G401.6 (cell line): ENCODE results near the gene GRAMD1A.
"Not testable (repeated sequence)": the region's sequence is repeated elsewhere in the genome, so short reads cannot be mapped to it uniquely, and the experiment has no call there.

ENCODE experiments used
- FAIRE-seq: peaks from 2 replicates; lab custom pipeline; 2012; peaks lifted over from hg19 to GRCh38; lab: Jason Lieb, UNC

GRAMD1A gene

DNA sequence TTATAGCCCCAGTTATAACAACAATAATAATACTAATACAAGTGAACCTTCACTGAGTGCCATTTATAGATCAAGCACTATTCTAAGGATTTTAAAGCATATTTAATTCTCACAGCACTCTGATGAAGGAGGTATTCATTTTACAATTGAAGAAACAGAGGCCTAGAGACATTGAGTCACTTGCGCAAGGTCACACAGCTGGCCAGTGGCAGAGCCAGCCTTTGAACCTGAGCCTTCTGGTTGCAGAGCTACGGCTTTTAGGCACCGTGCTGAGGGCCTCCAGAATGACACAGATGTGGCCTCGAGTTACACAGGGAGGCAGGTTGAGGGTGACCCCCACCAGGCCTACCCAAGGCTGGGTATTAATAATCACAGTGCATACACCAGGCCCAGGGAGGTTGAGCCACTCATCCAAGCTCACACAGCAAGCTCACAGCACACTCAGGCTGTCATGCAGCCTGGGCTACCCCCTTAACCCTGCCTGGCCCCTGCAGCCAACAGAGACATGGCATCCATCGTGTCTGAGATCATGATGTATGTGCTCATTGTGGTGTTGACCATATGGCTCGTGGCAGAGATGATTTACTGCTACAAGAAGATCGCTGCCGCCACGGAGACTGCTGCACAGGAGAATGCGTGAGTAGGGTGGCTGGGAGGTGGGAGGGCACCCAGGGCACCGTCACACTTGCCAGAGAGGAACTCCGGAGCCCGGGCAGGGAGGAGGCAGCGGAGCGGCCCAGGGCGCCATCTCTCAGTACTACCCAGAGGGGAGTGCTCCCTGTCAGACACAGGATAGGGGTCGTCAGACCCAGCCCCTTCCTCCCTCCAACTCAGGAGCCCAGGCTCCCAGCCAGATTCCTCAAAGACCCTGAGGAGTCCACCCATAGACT lies 38.7 kb downstream of the GRAMD1A start:
- FAIRE-seq = no peak

DNA sequence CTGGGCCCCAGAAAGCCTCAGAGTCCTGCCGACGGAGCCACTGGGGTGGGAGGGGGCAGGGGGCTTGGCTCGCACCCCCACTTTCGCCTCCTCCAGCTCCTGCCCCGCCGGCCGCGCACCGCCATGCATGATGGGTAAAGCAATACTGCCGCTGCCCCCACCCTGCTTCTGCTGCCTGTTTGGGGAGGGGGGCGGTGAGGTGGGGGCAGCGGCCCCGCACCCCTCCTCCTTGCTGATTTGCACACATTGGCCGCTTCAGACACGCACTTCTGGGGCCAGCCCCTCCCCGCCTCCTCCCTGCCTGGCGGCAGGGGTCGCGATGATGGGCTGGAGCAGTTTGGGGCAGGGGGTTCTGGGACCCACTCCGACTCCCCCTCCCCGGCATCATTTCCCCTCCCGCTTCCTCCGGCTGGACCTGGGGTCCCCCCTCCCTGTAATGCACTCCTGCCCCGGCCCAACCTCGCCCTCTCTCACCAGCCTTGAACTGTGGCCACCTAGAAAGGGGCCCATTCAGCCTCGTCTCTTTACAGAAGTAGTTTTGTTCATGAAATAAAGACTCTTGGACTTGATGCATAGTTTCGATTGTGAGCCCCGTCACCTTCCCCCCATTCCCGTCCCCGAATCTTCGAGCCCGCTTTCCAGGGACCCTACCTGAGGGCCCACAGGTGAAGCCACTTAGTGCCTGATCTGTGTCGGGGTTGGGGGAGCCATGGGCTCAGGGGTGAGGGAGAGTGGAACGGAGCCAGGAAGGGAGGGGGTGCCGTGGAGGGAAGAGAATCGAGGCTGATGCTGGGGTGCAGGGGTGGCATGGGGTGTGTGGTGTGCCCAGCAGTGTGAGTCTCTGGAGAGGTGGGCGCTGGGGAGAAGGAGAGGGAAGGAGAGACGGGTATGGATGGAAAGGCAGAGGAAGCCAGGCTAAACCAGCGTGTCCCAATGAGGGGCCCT lies 40.0 kb downstream of the GRAMD1A start:
- no peak for FAIRE-seq

DNA sequence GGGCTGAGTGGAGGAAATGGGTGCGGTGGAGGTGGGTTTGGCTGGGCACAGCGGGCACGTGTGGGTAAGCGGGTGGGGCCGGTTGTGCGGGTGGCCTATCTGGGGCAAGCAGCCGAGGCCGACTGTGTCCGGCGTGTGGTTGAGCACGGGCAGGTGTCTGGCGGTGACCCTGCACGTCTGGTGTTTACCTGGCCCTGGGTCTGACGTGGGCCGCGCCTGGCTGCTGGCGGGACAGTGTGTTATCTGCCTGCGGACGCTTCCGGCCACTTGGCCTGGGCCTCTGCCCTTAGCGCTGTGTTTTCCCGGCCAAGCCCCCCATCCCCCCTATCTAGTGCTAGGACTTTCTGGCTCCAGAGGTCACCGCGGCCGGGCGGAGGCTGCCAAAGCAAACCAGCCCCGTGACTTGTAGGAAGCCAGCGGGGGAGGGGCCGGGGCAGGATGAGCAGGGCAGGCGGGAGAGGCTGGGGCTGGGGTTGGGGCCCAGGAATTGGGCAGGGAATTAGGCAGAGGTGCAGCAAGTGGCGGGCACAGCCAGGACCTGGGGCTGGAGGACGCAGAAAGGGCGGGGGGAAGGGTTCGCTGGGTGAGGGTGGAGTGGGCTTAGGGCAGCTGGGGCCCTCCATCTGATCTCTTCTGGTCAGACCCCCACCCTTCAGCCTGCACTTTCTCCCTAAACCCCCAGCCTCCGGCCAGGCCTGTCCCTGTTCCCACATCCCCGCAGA lies 40.9 kb downstream of the GRAMD1A start:
- no peak for FAIRE-seq

DNA sequence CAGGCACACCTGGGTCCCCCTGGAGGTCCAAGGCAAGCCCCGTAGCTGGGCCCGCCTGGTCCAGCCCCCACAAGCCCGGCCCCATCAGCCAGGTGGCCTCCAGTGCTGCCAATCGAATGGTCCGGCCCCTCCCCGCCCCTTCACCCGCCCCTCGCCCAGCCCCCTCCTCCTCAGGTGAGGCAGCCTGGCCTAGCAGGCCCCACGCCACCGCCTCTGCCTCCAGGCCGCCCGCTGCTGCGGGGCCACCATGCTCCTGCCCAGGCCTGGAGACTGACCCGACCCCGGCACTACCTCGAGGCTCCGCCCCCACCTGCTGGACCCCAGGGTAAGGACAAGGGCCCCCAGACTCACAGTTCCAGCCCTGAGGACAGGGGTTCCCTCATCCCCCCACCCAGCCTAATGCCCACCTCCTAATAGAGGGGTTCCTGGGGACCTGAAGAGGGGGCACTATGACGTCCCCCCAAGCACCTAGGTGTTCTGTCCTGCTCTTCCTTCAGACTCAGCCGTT lies 41.5 kb downstream of the GRAMD1A start, which contains the start of gene HPN:
Gene HPN (plus strand): TSS at position 174 of the 508 bp plus-strand sequence. CDS start 786 bp downstream, outside the sequence.
- no peak for FAIRE-seq

DNA sequence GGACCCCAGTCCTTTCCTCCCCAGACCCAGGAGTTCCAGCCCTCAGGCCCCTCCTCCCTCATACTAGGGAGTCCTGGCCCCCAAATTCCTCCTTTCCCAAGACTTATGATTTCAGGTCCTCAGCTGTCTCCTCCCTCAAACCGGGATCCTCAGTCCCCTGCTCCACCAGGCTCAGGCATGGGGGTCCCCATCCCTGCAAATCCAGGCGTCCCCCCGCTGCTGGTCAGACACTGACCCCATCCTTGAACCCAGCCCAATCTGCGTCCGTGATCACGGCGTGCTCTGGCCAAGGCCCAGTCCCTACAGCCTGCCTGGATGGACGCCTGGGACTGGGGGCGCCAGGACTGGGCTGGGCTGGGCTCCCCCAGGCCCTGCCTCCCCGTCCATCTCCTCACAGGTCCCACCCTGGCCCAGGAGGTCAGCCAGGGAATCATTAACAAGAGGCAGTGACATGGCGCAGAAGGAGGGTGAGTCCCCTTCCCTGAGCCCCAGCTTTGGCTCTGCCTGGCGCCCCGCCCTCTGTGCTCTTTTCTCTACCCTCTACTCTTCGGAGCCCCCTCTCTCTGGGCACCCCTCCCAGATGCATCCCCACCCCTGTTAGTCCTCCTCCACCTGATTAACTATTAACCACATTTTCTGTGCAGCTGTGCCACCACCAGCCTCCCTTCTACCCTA lies 42.1 kb downstream of the GRAMD1A start:
- no peak for FAIRE-seq

DNA sequence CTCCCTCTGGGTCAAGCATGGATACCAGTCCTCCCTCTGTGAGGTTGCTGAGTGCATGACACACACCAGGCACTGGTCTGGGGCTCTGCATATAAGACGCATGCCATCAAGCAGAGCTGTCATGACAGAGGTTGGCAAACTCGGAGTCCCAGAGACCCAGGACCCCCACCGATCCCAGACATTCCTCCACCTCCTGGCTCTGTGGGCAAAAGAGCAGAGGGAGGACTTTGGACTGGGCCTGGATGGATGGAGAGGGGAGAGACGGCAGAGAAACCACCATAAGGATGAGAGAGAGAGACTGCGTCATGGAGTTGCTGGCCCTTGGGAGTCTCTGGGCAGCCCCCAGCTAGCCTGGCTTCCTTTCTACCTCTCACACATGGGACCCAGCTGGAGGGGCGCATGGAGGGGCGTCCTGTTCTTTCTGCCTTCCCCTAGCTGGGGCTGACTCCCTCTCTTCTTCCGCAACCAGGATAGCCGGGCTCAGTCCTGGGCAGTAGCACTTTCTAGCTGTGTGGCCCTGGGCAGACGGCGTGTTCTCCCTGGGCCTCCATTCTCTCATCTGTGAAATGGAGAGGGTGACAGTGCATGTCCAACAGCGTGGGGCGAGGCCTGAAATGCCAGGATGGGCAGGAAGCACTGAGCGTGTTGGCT lies 43.0 kb downstream of the GRAMD1A start:
- FAIRE-seq = no peak

DNA sequence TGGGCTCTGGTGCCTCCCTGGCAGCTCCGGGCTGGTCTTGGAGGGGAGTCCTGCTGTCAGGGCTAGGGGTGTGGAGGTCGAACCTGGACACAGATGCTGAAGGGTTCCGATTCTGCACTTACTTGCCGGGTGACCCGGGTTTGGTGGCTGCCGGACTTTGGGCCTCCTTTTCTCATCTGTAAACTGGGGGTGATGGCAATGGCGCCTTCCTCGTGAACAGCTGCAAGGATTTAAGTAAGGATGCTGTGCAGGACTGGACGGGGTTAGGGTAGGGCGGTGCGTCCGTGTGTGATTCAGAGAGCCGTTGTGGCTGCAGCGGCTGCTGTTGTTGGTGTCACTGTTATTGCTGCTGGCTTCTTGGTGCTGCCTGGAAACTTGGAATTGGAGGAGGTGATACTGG lies 43.8 kb downstream of the GRAMD1A start:
- no peak for FAIRE-seq

DNA sequence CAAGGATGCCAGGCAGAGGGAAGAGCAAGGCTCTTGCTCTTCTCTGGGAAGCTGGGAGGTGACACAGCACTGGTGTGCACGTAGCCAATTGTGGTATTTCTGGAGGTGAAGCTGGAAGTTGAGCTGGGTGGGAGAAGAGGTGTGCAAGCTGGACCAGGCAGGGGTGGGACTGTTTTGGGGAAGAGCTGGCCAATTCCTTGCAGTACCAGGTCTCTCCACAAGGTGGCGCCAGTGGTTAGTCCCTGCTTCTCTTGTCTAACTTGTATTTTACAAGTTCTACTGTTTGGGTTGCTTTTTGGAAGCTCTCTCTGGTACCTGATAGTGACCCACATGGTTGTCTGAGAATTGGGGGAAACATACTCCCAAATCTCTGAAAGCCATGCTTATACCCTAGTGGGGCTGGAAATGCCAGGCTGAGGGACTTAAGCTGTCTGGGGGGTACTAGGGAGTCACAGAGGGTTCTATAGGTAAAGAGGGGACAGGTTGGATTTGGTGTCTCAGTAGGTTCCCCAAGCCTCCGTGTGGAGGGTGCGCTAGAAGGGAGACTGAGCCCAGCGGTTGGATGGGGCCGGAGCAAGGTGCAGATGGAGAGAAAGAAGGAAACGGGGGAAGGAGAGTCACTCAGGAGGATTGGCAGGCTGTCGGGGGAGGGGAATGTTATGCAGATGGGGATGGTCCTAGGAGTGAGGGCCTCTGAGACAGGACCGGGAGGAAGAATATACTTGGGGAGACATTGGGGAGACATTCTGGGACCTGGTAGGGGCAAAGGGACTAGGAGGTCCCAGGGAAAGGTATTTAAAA lies 44.4 kb downstream of the GRAMD1A start:
- peak; percentile 49 for FAIRE-seq

DNA sequence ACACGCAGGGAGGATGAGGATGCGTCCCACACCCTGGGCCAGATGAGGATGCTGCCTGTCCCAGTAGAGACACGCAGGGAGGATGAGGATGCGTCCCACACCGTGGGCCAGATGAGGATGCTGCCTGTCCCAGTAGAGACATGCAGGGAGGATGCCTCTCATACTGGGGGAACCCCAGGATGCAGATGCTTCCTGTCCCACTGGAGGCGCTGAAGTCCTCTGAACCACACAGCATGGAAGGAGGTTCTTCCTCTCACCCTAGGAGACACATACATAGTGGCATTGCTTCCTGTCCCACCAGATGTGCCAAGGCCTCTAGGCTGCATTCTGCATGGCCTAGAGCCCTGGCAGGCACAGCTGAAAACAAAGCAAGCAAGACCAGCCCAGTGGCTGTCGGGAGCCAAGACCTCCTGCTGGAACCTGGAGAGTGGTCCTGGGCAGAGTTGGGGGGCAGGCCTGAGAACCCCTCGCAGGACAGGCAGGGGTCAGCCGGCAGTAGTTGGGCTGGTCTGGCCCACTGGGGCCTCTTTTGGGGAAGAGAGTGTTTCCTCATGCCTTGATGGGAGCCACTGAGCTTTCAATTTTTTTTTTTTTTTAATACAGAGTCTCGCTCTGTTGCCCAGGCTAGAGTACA lies 45.7 kb downstream of the GRAMD1A start:
- FAIRE-seq = no peak

DNA sequence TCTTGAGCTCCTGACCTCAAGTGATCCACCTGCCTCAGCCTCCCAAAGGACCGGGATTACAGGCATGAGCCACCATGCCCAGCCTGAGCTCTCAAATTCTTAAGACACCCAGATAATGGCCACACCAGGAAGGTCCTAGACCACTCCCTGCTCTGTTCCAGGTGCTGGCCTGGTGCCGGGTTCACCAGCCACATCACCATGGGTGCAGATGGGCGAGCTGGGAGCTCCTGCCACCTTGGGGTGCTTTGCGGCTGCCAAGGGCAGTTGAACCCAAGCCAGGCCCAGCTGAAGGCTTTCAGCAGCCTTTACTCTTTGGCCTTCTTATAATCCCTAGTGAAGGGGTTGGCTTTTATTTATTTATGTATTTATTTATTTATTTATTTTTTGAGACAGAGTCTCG lies 46.3 kb downstream of the GRAMD1A start:
- FAIRE-seq = no peak

DNA sequence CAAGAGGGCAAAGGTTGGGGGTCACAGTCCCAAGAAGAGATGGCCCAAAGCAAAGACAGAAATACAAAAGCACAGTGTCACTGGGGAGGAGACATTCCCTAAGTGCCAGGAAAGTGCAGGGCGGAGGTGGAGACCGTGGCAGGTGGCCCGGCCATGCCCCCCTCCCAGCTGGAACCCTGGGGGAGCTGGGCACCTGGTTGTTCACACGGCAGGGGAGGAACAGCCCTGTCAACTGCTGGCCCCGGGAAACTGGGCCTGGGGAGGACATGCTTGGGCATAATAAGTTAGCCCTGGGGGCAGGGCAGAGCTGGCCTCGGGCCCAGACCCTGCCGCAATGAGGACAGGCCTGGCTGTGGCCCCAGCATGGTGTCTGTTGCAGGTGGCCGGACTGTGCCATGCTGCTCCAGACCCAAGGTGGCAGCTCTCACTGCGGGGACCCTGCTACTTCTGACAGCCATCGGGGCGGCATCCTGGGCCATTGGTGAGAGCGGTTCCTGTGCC lies 48.8 kb downstream of the GRAMD1A start:
- no peak for FAIRE-seq

DNA sequence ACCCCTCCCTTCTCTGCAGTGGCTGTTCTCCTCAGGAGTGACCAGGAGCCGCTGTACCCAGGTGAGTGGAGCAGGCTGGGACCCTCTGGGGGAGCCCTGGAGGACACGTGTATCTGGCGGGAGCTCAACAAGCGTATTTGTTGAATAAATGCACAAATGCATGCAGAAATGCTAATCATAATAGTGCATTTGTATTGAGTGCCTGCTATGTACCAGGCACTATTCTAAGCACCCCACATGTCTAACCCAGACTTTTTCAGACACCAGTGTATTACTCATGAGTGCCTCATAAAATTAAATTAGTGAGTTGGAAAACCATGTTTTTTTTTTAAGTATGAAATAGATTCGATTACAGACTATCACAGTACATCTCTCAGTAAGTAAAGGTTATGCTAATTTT lies 49.3 kb downstream of the GRAMD1A start:
- no peak for FAIRE-seq

DNA sequence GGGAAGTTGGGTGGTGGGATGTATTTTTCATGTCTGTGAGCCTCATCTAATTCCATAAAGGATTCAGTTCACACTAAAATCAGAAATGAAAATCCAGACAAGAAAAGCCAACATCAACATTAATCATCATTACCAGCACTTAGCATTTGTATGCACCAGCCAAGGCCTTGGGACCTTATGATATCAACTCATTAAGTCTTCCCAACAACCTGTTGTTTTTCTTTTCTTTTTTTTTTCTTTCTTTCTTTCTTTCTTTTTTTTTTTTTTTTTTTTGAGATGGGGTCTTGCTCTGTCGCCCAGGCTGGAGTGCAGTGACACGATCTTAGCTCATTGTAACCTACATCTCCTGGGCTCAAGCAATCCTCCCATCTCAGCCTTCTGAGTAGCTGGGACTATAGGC lies 50.5 kb downstream of the GRAMD1A start:
- not testable (repeated sequence) for FAIRE-seq

DNA sequence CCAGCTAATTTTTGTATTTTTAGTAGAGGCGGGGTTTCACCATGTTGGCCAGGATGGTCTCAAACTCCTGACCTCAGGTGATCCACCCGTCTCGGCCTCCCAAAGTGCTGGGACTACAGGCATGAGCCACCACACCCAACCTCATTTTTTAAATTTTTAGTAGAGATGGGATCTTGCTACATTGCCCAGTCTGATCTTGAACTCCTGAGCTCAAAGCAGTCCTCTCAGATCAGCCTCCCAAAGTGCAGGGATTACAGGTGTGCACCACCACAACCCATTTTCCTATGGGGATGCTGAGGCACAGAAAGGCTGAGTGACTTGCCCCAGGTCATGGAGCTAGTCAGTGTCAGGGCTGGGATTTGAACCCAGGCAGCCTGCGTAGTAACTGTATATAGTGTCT lies 51.1 kb downstream of the GRAMD1A start:
- not testable (repeated sequence) for FAIRE-seq

DNA sequence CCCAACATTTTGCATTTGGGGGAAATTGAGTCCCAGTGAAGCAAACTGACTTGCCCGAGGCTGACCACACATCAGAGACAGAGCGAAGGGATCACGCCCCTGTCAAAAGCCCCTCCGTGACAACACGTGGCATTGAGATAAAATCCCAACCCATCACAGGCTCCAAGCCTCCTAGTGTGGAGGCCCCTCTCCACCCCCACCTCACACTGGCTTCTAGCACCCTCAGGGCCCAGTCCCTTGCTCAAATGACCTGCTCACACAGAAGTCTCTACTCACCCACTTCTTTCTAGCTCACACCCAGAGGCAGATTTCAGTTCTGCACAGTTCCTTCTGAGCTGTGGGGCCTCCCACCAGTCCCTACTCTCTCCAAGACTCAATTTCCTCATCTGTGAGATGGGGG lies 51.7 kb downstream of the GRAMD1A start:
- no peak for FAIRE-seq

DNA sequence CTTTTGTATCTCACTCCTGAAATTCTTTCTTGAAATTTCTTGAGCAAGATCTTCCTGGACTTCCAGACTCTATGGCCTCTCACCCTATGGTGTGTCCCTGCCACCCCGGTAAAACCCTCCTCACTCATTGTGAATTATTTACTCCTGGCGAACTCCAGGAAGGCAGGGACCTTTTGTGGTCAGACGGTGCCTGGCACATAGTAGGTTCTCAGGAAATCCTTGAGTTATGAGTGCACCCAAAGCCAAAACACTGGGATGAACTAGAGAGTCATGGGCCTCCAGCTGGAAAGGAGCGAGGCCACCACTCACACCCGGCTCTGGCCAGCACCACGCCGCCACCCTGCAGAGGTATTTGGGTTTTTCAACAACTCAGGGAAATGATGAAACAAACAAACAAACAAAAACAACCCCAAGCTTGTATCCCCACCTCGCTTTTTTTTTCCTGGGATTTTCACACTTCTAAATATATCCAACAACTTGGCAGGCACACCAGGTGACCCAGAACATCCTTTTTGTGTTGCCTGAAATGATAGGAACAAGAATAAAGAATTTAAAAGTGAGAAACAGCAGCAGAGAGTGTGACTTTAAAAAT lies 52.6 kb downstream of the GRAMD1A start:
- no peak for FAIRE-seq

DNA sequence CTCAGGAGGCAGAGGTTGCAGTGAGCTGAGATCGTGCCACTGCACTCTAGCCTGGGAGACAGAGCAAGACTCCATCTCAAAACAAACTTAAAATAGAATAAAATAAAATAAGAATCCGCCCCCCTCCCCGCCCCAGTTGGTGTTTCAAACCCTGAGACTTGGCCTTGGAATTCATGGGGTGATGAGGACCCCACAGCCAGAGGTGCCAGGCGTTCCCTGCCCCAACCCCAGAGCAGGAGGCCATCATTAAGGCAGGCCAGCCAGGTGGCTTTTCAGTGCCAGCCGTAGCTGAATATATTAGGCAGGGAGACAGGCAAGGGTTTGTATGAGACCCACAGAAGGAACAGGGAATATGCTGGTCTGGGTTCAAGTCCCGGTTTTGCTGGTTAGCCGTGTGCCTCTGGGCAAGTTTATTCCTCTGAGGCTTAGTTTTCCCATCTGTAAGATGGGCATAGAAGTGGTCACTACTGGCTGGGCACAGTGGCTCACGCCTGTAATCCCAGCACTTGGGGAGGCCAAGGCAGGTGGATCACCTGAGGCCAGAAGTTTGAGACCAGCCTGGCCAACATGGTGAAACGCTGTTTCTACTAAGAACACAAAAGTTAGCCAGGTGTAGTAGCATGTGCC lies 53.7 kb downstream of the GRAMD1A start:
- no peak for FAIRE-seq

DNA sequence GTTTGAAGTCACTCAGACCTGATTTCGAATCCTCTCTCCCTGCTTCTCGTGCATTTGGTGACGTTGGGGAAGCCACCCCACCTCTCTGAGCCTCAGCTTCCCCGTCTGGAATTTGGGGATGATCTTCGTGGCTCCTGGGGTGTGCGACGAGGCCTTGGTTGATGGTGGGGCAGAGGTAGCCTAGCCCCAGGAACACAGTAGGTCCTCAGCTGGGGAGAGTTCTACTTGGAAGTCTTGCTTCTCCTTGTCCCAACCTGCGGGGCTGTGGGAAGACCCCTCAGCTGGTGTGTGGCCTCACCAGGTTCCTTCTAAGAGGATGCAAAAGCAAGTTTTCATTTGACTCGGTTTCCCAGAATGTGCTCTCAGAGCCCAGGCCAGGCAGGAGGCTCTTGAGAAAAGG lies 54.5 kb downstream of the GRAMD1A start:
- FAIRE-seq = no peak
